MG63 (cell line): ENCODE measurements around the gene LMF1. TPM values are rescaled to one million over a fixed set of nuclear protein-coding genes. Genes with fewer than 3 reads are reported as not detected.

Experiments used
- DNase-seq: peaks from one replicate; pipeline ENCODE4 v3.0.0-alpha.2; 2020
- H3K27me3 ChIP-seq: fragments of 250-450 bp; sonication (Bioruptor Pico); 2 replicates; pipeline ENCODE4 v1.5.1; 2020; ENCODE audit warnings: mild to moderate bottlenecking, moderate library complexity
- H3K36me3 ChIP-seq: fragments of 250-450 bp; sonication (Bioruptor Pico); 2 replicates; pipeline ENCODE4 v1.5.1; 2020; ENCODE audit warnings: mild to moderate bottlenecking, moderate library complexity
- H3K4me3 ChIP-seq: fragments of 250-450 bp; sonication (Bioruptor Pico); 2 replicates; pipeline ENCODE4 v1.5.1; 2020; ENCODE audit warnings: mild to moderate bottlenecking, moderate library complexity
- H3K9me3 ChIP-seq: fragments of 250-450 bp; sonication (Bioruptor Pico); 2 replicates; pipeline ENCODE4 v1.5.1; 2020; ENCODE audit warnings: mild to moderate bottlenecking, moderate library complexity
- total RNA-seq: library from RNA; depleted of rRNA; stranded (reverse); fragments of >200 nt; shearing (Covaris generic); gene quantifications from 2 replicates; pipeline ENCODE4 v1.2.3, GENCODE V29; 2014; ENCODE audit warnings: low replicate concordance; rRNA removed

Gene LMF1
- total RNA-seq: 8.8 and 11.1 TPM in 2 replicates

GRCh38 chr16:970766-971581 lies at the start of gene LMF1:
Gene LMF1, minus strand, starts transcription at chr16:970984. Its CDS starts 4 bp downstream, at chr16:970980.
- DNase-seq: peak; percentile 91
- Histone ChIP-seq H3K9me3 (peaks cover 8% of the 10 kb centered on the region), H3K36me3 (peaks cover 30% of the 10 kb centered on the region), H3K27me3 (peaks cover 7% of the 10 kb centered on the region; the same call in 1 of the 2 replicates), H3K4me3 (peak within 1 kb of the TSS; percentile 93)

- H3K36me3 ChIP-seq: no peaks in the 10 kb centered on the region
- peaks cover 48% of the 10 kb centered on the region for H3K27me3 ChIP-seq
- H3K4me3 ChIP-seq: no peak overlapping the region
- no peaks in the 10 kb centered on the region for H3K9me3 ChIP-seq
- no peak for DNase-seq
Measured at GRCh38 chr16:1020091-1020399, 49.3 kb upstream of the LMF1 start.

- no peak overlapping the region for H3K4me3 ChIP-seq
- peaks cover 44% of the 10 kb centered on the region for H3K27me3 ChIP-seq
- peak; percentile 78 for DNase-seq
- no peaks in the 10 kb centered on the region for H3K9me3 ChIP-seq
- no peaks in the 10 kb centered on the region for H3K36me3 ChIP-seq
Measured at GRCh38 chr16:1019231-1020090, 48.7 kb upstream of the LMF1 start.

- DNase-seq: no peak
- Histone ChIP-seq H3K27me3 (peaks cover 35% of the 10 kb centered on the region), H3K9me3 (no peaks in the 10 kb centered on the region), H3K4me3 (no peak overlapping the region), H3K36me3 (no peaks in the 10 kb centered on the region)
Measured at GRCh38 chr16:1018447-1019198, 47.8 kb upstream of the LMF1 start.

- no peak for DNase-seq
- H3K36me3 ChIP-seq: no peaks in the 10 kb centered on the region
- H3K9me3 ChIP-seq: no peaks in the 10 kb centered on the region
- H3K4me3 ChIP-seq: no peak overlapping the region
- H3K27me3 ChIP-seq: peaks cover 40% of the 10 kb centered on the region
Measured at GRCh38 chr16:1014771-1015495, 44.1 kb upstream of the LMF1 start.

GRCh38 chr16:1014221-1014620 lies 43.4 kb upstream of the LMF1 start:
- no peaks in the 10 kb centered on the region for H3K9me3 ChIP-seq
- peaks cover 41% of the 10 kb centered on the region for H3K27me3 ChIP-seq
- H3K36me3 ChIP-seq: no peaks in the 10 kb centered on the region
- no peak for DNase-seq
- no peak overlapping the region for H3K4me3 ChIP-seq

- no peak for DNase-seq
- Histone ChIP-seq H3K4me3 (no peak overlapping the region), H3K27me3 (peaks cover 45% of the 10 kb centered on the region), H3K9me3 (no peaks in the 10 kb centered on the region), H3K36me3 (no peaks in the 10 kb centered on the region)
Measured at GRCh38 chr16:1013593-1013900, 42.8 kb upstream of the LMF1 start.

GRCh38 chr16:1012722-1013592 lies 42.2 kb upstream of the LMF1 start:
- Histone ChIP-seq H3K9me3 (no peaks in the 10 kb centered on the region), H3K27me3 (peaks cover 45% of the 10 kb centered on the region), H3K4me3 (no peak overlapping the region), H3K36me3 (no peaks in the 10 kb centered on the region)
- no peak for DNase-seq

- Histone ChIP-seq H3K4me3 (no peak overlapping the region), H3K27me3 (peaks cover 50% of the 10 kb centered on the region), H3K9me3 (no peaks in the 10 kb centered on the region), H3K36me3 (no peaks in the 10 kb centered on the region)
- DNase-seq: no peak
Measured at GRCh38 chr16:1012135-1012534, 41.4 kb upstream of the LMF1 start.

- no peak for DNase-seq
- H3K9me3 ChIP-seq: no peaks in the 10 kb centered on the region
- H3K4me3 ChIP-seq: no peak overlapping the region
- H3K27me3 ChIP-seq: peaks cover 52% of the 10 kb centered on the region
- no peaks in the 10 kb centered on the region for H3K36me3 ChIP-seq
Measured at GRCh38 chr16:1011316-1012082, 40.7 kb upstream of the LMF1 start.

- no peak overlapping the region for H3K4me3 ChIP-seq
- no peaks in the 10 kb centered on the region for H3K36me3 ChIP-seq
- no peak for DNase-seq
- no peaks in the 10 kb centered on the region for H3K9me3 ChIP-seq
- peaks cover 52% of the 10 kb centered on the region for H3K27me3 ChIP-seq
Measured at GRCh38 chr16:1010815-1011214, 40.0 kb upstream of the LMF1 start.

- no peak for DNase-seq
- peaks cover 52% of the 10 kb centered on the region for H3K27me3 ChIP-seq
Measured at GRCh38 chr16:1010251-1010650, 39.5 kb upstream of the LMF1 start.

GRCh38 chr16:1009358-1010150 lies 38.8 kb upstream of the LMF1 start:
- no peak for DNase-seq
- Histone ChIP-seq H3K36me3 (no peaks in the 10 kb centered on the region), H3K9me3 (no peaks in the 10 kb centered on the region), H3K27me3 (peaks cover 52% of the 10 kb centered on the region), H3K4me3 (no peak overlapping the region)

More at GRCh38 chr16:1010251-1010650, 39.5 kb upstream of the LMF1 start:
- no peaks in the 10 kb centered on the region for H3K9me3 ChIP-seq
- H3K36me3 ChIP-seq: no peaks in the 10 kb centered on the region
- H3K4me3 ChIP-seq: no peak overlapping the region

GRCh38 chr16:1008085-1008484 lies 37.3 kb upstream of the LMF1 start:
- Histone ChIP-seq H3K9me3 (no peaks in the 10 kb centered on the region), H3K36me3 (no peaks in the 10 kb centered on the region), H3K4me3 (no peak overlapping the region), H3K27me3 (peaks cover 52% of the 10 kb centered on the region)
- no peak for DNase-seq
